ENCODE data around the gene MARCKSL1.

Gene MARCKSL1

DNA sequence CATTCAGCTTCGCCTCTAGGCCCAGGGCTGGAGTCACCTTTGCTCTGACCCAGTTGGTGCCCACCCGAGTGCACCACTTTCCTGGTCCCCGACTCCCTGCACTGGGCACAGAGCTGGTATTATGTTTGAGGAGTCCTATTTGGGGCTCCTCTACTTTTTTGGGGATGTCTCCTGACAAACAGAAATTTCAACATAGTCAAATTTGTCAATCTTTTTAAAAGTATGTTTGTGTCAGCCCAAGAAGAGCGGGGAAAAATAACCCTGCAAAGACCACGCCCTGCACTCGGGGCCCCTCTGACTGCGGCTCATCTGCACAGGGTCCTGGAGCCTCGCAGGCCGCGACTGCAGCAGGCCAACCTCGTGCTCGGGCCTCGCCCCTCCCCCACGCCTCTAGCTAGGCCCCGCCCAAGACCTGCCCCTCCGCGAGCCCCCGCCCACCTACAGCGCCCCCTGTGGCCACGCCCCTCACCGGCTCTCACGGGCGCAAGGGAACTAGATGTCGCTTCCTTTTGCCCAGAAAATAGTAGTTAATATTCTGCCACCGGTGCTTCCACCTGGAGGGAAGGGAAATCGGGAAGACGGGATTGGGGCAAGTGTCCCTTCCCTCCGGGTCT lies 14.9 kb upstream of the MARCKSL1 start:
- peak overlapping the region; percentile 62 for H3K27ac ChIP-seq (ENCODE audit: low read depth, low read length)
- peaks cover 3% of the 10 kb centered on the region for H3K4me1 ChIP-seq (ENCODE audit: control insufficient read depth, insufficient read depth, low read length)
- peak overlapping the region; percentile 73 for H3K4me3 ChIP-seq (ENCODE audit: low read length)
- H3K36me3 ChIP-seq (ENCODE audit: control insufficient read depth, insufficient read depth, low read length): no peaks in the 10 kb centered on the region
- H3K27me3 ChIP-seq (ENCODE audit: control insufficient read depth, insufficient read depth, low read length): no peaks in the 10 kb centered on the region
- H3K9ac ChIP-seq (ENCODE audit: low read length): no peak overlapping the region

DNA sequence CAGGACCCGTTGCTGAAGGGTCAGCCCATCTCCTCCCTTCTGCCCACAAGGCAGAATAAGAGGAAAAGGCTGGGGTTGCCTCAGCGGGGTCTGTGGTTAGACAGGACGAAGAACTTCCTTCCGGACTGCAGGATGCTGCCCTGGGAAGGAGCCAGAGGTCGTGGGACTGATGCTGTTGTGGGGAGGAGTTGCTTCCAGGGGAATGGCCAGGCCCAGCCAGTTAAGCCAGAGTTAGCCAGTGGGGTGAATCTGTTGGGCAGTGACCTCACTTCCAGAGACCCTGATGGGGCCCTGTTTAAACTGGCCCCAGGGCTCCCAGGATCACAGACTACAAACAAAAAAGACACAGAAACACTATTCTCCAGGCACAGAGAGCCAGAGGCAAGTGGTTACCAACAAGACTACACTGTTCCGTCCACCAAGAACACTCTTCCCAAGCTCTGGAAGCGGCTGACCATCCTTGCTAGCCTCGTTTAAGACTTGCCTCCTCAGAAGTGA lies 13.2 kb upstream of the MARCKSL1 start:
- no peak overlapping the region for H3K4me3 ChIP-seq (ENCODE audit: low read length)
- H3K9ac ChIP-seq (ENCODE audit: low read length): no peak overlapping the region
- no peak overlapping the region for H3K27ac ChIP-seq (ENCODE audit: low read depth, low read length)
- H3K27me3 ChIP-seq (ENCODE audit: control insufficient read depth, insufficient read depth, low read length): no peaks in the 10 kb centered on the region
- H3K36me3 ChIP-seq (ENCODE audit: control insufficient read depth, insufficient read depth, low read length): no peaks in the 10 kb centered on the region
- H3K4me1 ChIP-seq (ENCODE audit: control insufficient read depth, insufficient read depth, low read length): peaks cover 3% of the 10 kb centered on the region

DNA sequence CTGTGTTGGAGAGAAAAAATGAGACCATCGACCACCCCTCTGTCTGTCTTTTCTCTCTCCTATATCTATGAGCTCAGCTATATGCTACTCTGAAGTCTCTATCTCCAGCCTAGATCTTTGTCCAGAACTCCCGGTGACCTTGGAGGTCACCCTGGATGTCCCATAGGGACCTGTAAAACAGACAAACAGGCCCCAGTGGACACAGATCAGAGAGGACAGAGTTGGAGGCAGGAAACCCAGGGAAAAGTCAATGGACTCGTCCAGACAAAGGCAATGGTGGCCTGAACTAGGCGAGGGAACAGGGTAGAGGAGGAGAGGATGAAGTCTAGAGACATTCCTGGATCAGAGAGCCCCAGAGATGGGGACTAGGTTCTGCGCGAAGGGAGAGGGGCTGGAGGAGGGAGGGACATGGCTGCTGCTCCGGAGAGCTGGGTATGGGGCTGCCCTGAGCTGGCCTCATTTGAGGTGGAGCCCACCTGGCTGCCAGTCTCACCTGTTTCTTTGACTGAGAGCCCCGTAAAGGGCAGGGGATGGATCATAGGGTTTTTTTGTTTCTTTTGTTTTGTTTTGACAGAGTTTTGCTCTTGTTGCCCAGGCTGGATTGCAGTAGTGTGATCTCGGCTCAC lies 10.6 kb upstream of the MARCKSL1 start:
- no peak overlapping the region for H3K27ac ChIP-seq (ENCODE audit: low read depth, low read length)
- no peaks in the 10 kb centered on the region for H3K27me3 ChIP-seq (ENCODE audit: control insufficient read depth, insufficient read depth, low read length)
- H3K4me1 ChIP-seq (ENCODE audit: control insufficient read depth, insufficient read depth, low read length): no peaks in the 10 kb centered on the region
- H3K9ac ChIP-seq (ENCODE audit: low read length): no peak overlapping the region
- no peaks in the 10 kb centered on the region for H3K36me3 ChIP-seq (ENCODE audit: control insufficient read depth, insufficient read depth, low read length)
- no peak overlapping the region for H3K4me3 ChIP-seq (ENCODE audit: low read length)

DNA sequence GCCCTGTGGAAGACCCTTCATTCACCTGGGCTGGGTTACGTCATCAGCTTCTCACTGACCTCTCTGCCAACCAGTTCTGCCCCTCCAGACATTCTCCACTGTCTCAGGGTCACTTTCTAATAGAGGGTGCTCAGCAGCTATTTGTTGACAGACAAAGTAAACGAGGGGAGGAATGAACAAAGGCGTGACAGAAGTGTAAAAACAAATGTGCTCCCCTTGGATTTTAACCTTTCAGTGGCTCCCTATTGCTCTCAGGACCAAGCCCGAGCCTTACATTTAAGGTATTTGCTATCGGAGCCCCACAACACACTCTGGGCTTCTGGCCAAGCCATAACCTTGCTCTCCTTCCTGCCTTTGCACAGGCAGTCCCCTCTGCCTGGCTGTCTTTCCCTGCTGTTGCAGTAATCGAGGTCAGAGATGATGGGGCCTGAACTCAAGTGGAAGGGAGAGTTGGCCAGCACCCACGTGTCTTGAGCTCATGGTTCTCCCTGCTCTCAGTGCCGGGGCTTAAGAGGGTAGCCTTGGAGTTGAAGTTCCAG lies 9.3 kb upstream of the MARCKSL1 start:
- no peaks in the 10 kb centered on the region for H3K4me1 ChIP-seq (ENCODE audit: control insufficient read depth, insufficient read depth, low read length)
- no peaks in the 10 kb centered on the region for H3K36me3 ChIP-seq (ENCODE audit: control insufficient read depth, insufficient read depth, low read length)
- H3K27ac ChIP-seq (ENCODE audit: low read depth, low read length): no peak overlapping the region
- no peak overlapping the region for H3K4me3 ChIP-seq (ENCODE audit: low read length)
- H3K27me3 ChIP-seq (ENCODE audit: control insufficient read depth, insufficient read depth, low read length): no peaks in the 10 kb centered on the region
- no peak overlapping the region for H3K9ac ChIP-seq (ENCODE audit: low read length)

DNA sequence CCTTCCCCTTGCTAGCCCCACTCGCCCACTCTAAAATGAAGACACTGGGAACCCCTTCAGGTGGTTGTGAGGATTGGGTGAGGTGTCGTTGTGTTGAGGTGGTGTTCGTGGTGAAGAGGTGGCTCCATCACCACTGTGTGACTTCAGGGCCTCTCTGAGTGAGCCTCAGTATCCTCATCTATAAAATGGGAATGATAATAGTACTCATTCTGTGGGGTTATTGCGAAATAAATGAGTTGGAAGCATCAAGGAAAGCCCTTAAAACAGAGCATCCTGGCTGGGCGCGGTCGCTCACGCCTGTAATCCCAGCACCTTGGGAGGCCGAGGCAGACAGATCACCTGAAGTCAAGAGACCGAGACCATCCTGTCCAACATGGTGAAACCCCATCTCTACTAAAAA lies 6.7 kb upstream of the MARCKSL1 start:
- H3K27ac ChIP-seq (ENCODE audit: low read depth, low read length): no peak overlapping the region
- H3K27me3 ChIP-seq (ENCODE audit: control insufficient read depth, insufficient read depth, low read length): no peaks in the 10 kb centered on the region
- no peaks in the 10 kb centered on the region for H3K4me1 ChIP-seq (ENCODE audit: control insufficient read depth, insufficient read depth, low read length)
- H3K9ac ChIP-seq (ENCODE audit: low read length): no peak overlapping the region
- no peaks in the 10 kb centered on the region for H3K36me3 ChIP-seq (ENCODE audit: control insufficient read depth, insufficient read depth, low read length)
- no peak overlapping the region for H3K4me3 ChIP-seq (ENCODE audit: low read length)

DNA sequence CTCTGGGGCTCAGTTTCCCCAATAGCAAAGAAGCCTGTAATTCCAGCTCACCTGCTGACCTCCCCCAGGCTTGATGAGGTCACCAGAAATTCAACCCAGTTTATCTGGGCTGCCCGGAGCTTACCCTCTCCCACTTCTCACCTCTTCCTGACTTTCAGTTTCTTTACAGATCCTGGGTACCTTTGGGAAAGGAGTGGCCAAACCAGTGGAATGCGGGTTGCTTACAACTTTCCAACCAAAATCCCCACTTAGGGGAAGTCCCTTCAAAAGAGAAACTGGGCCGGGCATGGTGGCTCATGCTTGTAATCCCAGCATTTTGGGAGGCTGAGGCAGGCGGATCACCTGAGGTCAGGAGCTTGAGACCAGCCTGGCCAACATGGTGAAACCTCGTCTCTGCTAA lies 5.9 kb upstream of the MARCKSL1 start:
- Histone ChIP-seq H3K9ac (ENCODE audit: low read length) (no peak overlapping the region), H3K4me3 (ENCODE audit: low read length) (no peak overlapping the region), H3K27ac (ENCODE audit: low read depth, low read length) (no peak overlapping the region), H3K4me1 (ENCODE audit: control insufficient read depth, insufficient read depth, low read length) (no peaks in the 10 kb centered on the region), H3K27me3 (ENCODE audit: control insufficient read depth, insufficient read depth, low read length) (no peaks in the 10 kb centered on the region), H3K36me3 (ENCODE audit: control insufficient read depth, insufficient read depth, low read length) (no peaks in the 10 kb centered on the region)

DNA sequence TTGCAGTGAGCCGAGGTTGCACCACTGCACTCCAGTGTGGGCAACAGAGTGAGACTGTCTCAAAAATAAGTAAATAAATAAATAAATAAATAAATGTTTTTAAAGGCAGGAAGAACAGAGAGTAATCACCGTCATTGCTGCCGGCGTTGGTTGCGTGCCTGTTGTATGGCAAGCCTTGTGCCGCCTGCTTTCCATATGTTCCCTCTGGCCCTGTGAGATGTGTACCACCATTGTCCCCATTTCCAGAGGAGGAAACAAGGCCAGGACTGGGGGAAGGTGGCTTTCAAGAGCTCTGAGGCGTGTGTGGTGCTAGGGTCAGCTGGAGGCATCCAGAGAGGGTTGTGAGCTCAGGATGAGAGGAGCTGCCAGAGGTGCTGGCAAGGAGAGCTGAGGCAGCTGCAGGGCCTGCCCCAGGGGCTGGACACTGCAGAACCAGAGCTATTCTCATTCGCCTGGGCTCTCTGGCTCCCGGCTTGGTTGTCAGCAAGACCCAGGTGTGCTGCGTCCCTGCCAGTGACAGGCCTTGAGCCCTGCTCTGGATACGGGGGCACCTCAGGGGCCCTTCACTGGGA lies 5.2 kb upstream of the MARCKSL1 start:
- Histone ChIP-seq H3K27me3 (ENCODE audit: control insufficient read depth, insufficient read depth, low read length) (no peaks in the 10 kb centered on the region), H3K36me3 (ENCODE audit: control insufficient read depth, insufficient read depth, low read length) (no peaks in the 10 kb centered on the region), H3K4me1 (ENCODE audit: control insufficient read depth, insufficient read depth, low read length) (no peaks in the 10 kb centered on the region), H3K9ac (ENCODE audit: low read length) (no peak overlapping the region), H3K27ac (ENCODE audit: low read depth, low read length) (no peak overlapping the region), H3K4me3 (ENCODE audit: low read length) (no peak overlapping the region)

DNA sequence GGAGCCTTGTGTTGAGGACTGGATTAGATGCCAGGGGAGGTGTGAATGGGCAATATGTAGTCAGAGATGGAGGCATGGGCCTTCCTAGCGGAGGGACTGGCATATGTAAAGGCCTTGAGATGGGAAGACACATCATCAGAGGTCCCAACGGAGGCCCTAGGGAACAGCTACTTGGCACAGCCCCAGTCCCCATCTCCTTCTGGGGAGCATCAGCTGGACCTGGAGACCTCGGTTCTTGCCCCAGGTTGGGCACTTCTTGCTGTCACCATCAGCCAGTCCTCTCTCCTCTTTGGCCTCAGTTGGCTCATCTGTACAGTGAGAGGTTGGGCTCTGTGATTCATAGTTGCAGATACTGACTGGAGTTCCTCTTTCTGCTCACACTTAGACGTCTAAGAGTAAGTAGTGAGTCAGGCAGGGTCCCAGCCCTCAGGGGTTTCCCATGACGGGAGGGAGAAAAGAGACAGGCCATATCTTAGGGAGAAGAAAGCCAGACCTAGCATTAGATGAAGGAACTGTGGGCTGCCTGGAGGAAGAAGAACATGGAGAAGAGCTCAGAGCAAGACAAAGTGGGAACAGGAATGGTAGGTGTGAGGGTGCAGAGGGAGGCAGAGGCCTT lies 3.4 kb upstream of the MARCKSL1 start:
- no peaks in the 10 kb centered on the region for H3K27me3 ChIP-seq (ENCODE audit: control insufficient read depth, insufficient read depth, low read length)
- no peak overlapping the region for H3K9ac ChIP-seq (ENCODE audit: low read length)
- peaks cover 3% of the 10 kb centered on the region for H3K4me1 ChIP-seq (ENCODE audit: control insufficient read depth, insufficient read depth, low read length)
- H3K27ac ChIP-seq (ENCODE audit: low read depth, low read length): no peak overlapping the region
- no peak overlapping the region for H3K4me3 ChIP-seq (ENCODE audit: low read length)
- H3K36me3 ChIP-seq (ENCODE audit: control insufficient read depth, insufficient read depth, low read length): no peaks in the 10 kb centered on the region

DNA sequence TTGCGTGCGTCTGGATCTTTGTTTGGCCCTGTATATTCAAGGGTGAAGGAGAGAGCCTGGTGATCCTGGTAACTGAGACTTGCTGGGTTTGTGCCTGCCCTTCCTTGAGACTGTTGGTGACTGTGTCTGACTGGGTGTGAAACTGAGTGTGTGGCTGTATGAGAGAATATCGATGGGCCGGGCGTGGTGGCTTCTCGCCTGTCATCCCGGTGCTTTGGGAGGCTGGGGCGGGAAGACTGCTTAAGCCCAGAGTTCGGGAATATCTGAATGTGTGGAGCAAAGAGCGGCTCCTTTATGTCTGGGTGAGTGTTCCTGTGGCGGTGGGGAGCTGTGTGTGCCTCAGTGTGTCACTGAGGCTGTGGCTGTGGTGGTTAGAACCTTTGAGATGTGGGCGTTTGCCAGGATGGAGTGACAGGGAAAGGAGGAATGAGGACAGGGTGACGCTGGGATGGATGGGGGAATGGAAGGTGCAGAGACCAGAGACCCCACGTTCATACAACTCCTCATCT lies 2.7 kb upstream of the MARCKSL1 start:
- Histone ChIP-seq H3K9ac (ENCODE audit: low read length) (no peak overlapping the region), H3K36me3 (ENCODE audit: control insufficient read depth, insufficient read depth, low read length) (peaks cover 2% of the 10 kb centered on the region), H3K4me3 (ENCODE audit: low read length) (no peak overlapping the region), H3K4me1 (ENCODE audit: control insufficient read depth, insufficient read depth, low read length) (peaks cover 3% of the 10 kb centered on the region), H3K27me3 (ENCODE audit: control insufficient read depth, insufficient read depth, low read length) (no peaks in the 10 kb centered on the region), H3K27ac (ENCODE audit: low read depth, low read length) (no peak overlapping the region)

DNA sequence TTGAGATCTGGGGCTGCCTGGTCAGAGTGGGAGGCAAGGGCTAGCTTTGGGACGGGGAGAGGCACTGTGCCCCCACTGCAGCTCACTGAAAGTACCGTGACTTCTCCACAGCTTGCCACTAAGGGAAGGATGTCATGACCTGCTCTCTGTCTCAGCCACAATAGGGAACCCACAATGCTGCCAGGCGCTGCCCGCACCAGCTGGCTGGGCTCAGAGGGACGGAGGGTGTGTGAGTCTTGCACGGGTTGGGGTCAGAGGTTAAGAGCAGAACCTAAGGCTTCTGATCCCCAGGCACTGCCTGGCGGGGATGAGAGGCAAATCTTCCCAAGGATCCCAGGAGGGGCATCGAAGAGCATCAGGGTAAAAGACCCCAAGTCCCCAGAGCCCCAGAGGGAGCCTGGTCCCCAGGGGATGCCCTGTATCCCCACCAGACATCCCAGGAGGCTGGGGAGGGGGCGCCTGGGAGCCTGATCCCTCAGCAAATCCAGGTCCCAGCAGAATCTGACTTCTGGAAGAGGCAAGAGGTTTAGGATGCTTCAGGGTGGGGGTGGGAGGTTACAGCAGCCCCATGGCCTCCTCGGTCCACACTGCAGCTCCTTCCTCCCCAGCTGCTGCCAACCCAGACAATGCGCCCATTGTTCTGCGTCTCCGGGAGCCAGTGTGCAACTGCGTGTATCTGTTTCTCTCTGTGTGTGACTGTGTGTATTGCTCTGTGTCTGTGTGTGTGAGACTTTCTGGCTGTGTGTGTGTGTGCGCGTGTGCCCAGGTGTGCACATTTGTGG lies 2.0 kb upstream of the MARCKSL1 start:
- Histone ChIP-seq H3K36me3 (ENCODE audit: control insufficient read depth, insufficient read depth, low read length) (peaks cover 6% of the 10 kb centered on the region), H3K9ac (ENCODE audit: low read length) (no peak overlapping the region), H3K4me3 (ENCODE audit: low read length) (no peak overlapping the region), H3K27me3 (ENCODE audit: control insufficient read depth, insufficient read depth, low read length) (no peaks in the 10 kb centered on the region), H3K4me1 (ENCODE audit: control insufficient read depth, insufficient read depth, low read length) (peaks cover 3% of the 10 kb centered on the region), H3K27ac (ENCODE audit: low read depth, low read length) (no peak overlapping the region)

DNA sequence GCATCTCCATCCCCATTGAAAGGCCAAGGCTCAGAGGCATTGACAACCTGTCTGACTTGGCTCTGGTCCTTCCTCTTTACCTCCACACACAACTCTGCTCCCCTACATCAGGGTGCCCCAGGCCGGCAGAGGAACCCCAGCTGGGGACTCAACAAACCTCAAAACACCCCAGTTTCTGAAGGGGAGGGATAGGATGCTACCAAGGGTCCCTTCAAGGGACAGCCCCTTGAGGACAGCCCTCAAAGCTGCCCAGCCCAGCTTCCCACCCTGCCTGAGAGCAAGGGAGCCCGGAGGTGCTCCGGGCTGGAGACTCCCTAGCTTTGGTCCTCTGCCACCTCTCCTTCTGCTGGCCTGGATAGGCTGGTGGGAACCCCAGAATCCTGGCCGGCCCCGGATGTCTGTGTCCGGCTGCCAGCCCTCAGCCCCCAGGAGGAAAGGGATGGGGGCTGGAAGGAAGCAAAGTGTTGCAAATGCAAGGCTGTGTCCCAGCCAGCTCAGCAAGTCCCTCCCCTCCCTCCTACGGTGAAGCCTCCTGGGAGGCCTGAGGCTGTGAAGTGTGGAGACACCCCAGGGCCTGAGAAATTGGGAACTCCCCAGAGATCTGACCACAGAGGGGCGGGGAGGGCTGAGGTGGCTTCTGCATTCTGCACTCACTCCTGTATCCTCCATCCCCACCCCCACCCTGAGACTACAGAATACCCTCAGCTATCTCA lies 1.1 kb upstream of the MARCKSL1 start:
- no peak overlapping the region for H3K9ac ChIP-seq (ENCODE audit: low read length)
- no peak overlapping the region for H3K27ac ChIP-seq (ENCODE audit: low read depth, low read length)
- no peak overlapping the region for H3K4me3 ChIP-seq (ENCODE audit: low read length)

More for the DNA sequence above, 1.1 kb upstream of the MARCKSL1 start:
- Histone ChIP-seq H3K4me1 (ENCODE audit: control insufficient read depth, insufficient read depth, low read length) (peaks cover 3% of the 10 kb centered on the region), H3K27me3 (ENCODE audit: control insufficient read depth, insufficient read depth, low read length) (no peaks in the 10 kb centered on the region), H3K36me3 (ENCODE audit: control insufficient read depth, insufficient read depth, low read length) (peaks cover 8% of the 10 kb centered on the region)

All from rectal smooth muscle tissue (tissue), 1 donor.